HG02852 (cell line): Measurements from ENCODE around the gene PACSIN1.

Experiments used
- ATAC-seq: cut with Tn5 transposase; IDR thresholded peaks from one replicate; pipeline ENCODE4 v1.9.1; 2021; ENCODE audit warnings: mild to moderate bottlenecking, moderate library complexity; ENCODE audit not compliant: unreplicated experiment

PACSIN1 gene

GRCh38 chr6:34514112-34514511, 48.2 kb downstream of the PACSIN1 start:
- no peak for ATAC-seq

GRCh38 chr6:34514593-34515472, 49.0 kb downstream of the PACSIN1 start:
- ATAC-seq: no peak

GRCh38 chr6:34515473-34516387, 49.9 kb downstream of the PACSIN1 start:
- ATAC-seq: no peak

- ATAC-seq: no peak
Measured at GRCh38 chr6:34516391-34517324, 50.8 kb downstream of the PACSIN1 start.

GRCh38 chr6:34517461-34517881, 51.6 kb downstream of the PACSIN1 start:
- ATAC-seq: no peak

- ATAC-seq: no peak
Measured at GRCh38 chr6:34517966-34518365, 52.1 kb downstream of the PACSIN1 start.

- no peak for ATAC-seq
Measured at GRCh38 chr6:34518669-34519365, 52.9 kb downstream of the PACSIN1 start.

GRCh38 chr6:34519971-34520644, 54.2 kb downstream of the PACSIN1 start:
- ATAC-seq: no peak

- no peak for ATAC-seq
Measured at GRCh38 chr6:34520645-34521462, 55.0 kb downstream of the PACSIN1 start.

GRCh38 chr6:34521463-34522285, 55.8 kb downstream of the PACSIN1 start:
- no peak for ATAC-seq

GRCh38 chr6:34522761-34523160, 56.9 kb downstream of the PACSIN1 start:
- ATAC-seq: no peak

- no peak for ATAC-seq
Measured at GRCh38 chr6:34523441-34524206, 57.7 kb downstream of the PACSIN1 start.

GRCh38 chr6:34524499-34524898, 58.6 kb downstream of the PACSIN1 start:
- no peak for ATAC-seq

GRCh38 chr6:34524971-34525370, 59.1 kb downstream of the PACSIN1 start:
- no peak for ATAC-seq

GRCh38 chr6:34525431-34526175, 59.7 kb downstream of the PACSIN1 start:
- ATAC-seq: no peak

GRCh38 chr6:34526241-34526972, 60.5 kb downstream of the PACSIN1 start:
- no peak for ATAC-seq
